Bronchial epithelial cell (primary cell): ENCODE results near the gene POU3F1. TPM values are rescaled to one million over a fixed set of nuclear protein-coding genes. Genes with fewer than 3 reads are reported as not detected.

Source experiments
- DNase-seq: peaks from one replicate; pipeline ENCODE4 v3.0.0-alpha.2; 2010; ENCODE audit warnings: low read depth
- FAIRE-seq: peaks from 2 replicates; lab custom pipeline; 2011; peaks lifted over from hg19 to GRCh38; lab: Jason Lieb, UNC
- H3K27me3 ChIP-seq: 2 replicates; pipeline ENCODE4 v1.5.1; 2011; ENCODE audit warnings: low read length; ENCODE audit not compliant: control insufficient read depth, insufficient read depth
- H3K36me3 ChIP-seq: 2 replicates; pipeline ENCODE4 v1.5.1; 2011; ENCODE audit warnings: low read length; ENCODE audit not compliant: control insufficient read depth, insufficient read depth
- H3K4me3 ChIP-seq: 2 replicates; pipeline ENCODE4 v1.5.1; 2011; ENCODE audit warnings: mild to moderate bottlenecking, low read depth, low read length, control low read depth
- total RNA-seq: library from RNA; depleted of rRNA; stranded (reverse); fragments of >200 nt; gene quantifications from 2 replicates; pipeline ENCODE4 v1.2.1, GENCODE V29; 2014
- TF ChIP-seq, protein P1 (sequence below): IDR thresholded peaks from 2 replicates; pipeline ENCODE4 v1.5.1; 2011; ENCODE audit warnings: mild to moderate bottlenecking, moderate library complexity, low read length, control low read depth, inconsistent platforms; ENCODE audit not compliant: insufficient read depth, severe bottlenecking

The POU3F1 gene
- under 0.01 and 0.13 TPM in 2 replicates for total RNA-seq

- Histone ChIP-seq H3K27me3 (peaks cover 18% of the 10 kb centered on the region), H3K36me3 (no peaks in the 10 kb centered on the region), H3K4me3 (peak within 1 kb of the TSS; percentile 65)
- DNase-seq, result no peak
- no peak for FAIRE-seq
- TF ChIP-seq, protein P1, sequence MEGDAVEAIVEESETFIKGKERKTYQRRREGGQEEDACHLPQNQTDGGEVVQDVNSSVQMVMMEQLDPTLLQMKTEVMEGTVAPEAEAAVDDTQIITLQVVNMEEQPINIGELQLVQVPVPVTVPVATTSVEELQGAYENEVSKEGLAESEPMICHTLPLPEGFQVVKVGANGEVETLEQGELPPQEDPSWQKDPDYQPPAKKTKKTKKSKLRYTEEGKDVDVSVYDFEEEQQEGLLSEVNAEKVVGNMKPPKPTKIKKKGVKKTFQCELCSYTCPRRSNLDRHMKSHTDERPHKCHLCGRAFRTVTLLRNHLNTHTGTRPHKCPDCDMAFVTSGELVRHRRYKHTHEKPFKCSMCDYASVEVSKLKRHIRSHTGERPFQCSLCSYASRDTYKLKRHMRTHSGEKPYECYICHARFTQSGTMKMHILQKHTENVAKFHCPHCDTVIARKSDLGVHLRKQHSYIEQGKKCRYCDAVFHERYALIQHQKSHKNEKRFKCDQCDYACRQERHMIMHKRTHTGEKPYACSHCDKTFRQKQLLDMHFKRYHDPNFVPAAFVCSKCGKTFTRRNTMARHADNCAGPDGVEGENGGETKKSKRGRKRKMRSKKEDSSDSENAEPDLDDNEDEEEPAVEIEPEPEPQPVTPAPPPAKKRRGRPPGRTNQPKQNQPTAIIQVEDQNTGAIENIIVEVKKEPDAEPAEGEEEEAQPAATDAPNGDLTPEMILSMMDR, result no peak
Measured at GRCh38 chr1:38046333-38046883, at the start of gene POU3F1. TSS of gene POU3F1 (minus strand) at chr1:38046793. CDS start at chr1:38046743, 50 bp downstream.

- TF ChIP-seq, protein P1, result no peak
- Histone ChIP-seq H3K4me3 (no peak overlapping the region), H3K36me3 (no peaks in the 10 kb centered on the region), H3K27me3 (no peaks in the 10 kb centered on the region)
- FAIRE-seq (no peak), DNase-seq (no peak)
Measured at GRCh38 chr1:38095454-38095931, 48.9 kb upstream of the POU3F1 start.

- no peak for DNase-seq
- no peaks in the 10 kb centered on the region for H3K27me3 ChIP-seq
- FAIRE-seq, result no peak
- TF ChIP-seq, protein P1, result no peak
- H3K4me3 ChIP-seq, result no peak overlapping the region
- H3K36me3 ChIP-seq, result no peaks in the 10 kb centered on the region
Measured at GRCh38 chr1:38094711-38095290, 48.2 kb upstream of the POU3F1 start.

DNA sequence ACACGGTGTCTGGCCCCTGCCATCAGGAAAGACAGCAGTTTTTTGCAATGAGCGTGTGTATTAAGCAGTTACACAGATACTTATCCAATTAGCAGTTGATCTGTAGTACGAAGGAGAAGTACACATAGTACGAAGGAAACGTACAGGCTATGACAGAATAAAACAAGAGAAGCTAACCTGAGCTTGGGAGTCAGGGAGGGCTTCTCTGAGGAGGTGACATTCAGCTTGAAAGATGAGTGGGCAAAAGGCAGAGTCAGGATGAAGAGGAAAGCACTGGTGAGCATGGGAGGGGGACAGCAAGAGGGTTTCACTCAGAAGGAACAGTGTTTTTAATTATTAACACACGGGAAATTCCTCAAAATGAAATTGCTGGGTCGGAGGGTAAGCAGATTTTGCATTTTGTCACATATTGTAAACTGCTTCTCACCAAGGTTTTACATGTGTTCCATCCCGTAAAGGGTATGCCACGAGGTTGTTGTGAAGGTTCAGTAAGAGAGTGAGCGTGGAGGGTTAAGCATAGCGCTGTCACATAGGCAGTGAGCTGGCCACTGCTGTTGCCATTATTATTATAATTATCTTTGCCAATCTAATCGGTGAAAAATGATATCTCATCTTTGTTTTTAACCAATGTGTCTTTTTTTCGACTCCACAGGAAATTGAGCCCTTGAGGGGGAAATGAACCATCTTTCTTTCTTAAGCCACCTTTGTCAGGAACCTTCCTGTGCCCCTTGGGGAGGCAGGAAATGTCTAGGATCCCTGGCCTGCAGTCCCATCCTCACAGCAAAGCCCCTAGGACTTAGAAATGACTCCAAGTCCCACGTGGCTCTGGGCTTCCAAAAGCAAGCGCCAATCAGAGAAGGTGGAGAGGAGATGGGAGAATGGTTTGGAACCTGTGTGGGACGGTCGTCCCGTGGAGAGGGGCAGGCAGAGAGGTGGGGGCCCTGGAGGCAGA lies 47.3 kb upstream of the POU3F1 start:
- no peaks in the 10 kb centered on the region for H3K27me3 ChIP-seq
- H3K4me3 ChIP-seq, result no peak overlapping the region
- no peaks in the 10 kb centered on the region for H3K36me3 ChIP-seq
- no peak for FAIRE-seq
- TF ChIP-seq, protein P1, result no peak
- no peak for DNase-seq

DNA sequence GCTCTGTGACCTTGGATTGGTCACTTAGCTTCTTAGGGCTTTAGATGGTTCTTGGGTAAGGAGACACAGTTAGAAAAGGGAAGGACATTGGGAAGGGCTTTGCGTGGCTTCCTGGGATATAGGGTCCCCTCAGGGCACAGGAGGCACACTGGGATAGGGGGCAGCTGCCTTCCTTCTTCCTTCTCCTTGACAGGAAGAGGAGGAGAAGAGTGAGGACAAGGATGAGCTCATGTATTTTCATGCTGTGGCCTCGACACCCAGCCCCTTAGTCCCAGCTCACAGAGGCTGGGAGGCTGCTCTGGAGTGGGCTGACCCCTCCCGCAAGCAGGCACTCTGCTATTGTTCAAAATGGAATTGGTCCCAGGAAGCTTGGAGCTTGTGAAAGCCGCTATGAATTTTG lies 45.7 kb upstream of the POU3F1 start:
- Histone ChIP-seq H3K27me3 (no peaks in the 10 kb centered on the region), H3K4me3 (no peak overlapping the region), H3K36me3 (no peaks in the 10 kb centered on the region)
- TF ChIP-seq, protein P1, result no peak
- no peak for FAIRE-seq
- no peak for DNase-seq
